Mammary epithelial cell (primary cell): ENCODE data around the gene RPS5.

Source experiments
- EZH2 ChIP-seq: IDR thresholded peaks from 2 replicates; pipeline ENCODE4 v1.6.1; 2012; ENCODE audit warnings: low read length, inconsistent platforms, borderline replicate concordance
- TF ChIP-seq, protein P1 (sequence below), 2 donors: IDR thresholded peaks in 1 of 2; conservative IDR thresholded peaks in 1 of 2; 2 replicates each; pipeline ENCODE4 v1.5.1; 2011 to 2012; ENCODE audit warnings: inconsistent platforms in 2 of 2, low read length in 2 of 2, mild to moderate bottlenecking in 2 of 2, control low read depth in 1 of 2, low read depth in 1 of 2; ENCODE audit not compliant: insufficient read depth in 1 of 2; ENCODE audit errors: extremely low read depth in 1 of 2

DNA sequence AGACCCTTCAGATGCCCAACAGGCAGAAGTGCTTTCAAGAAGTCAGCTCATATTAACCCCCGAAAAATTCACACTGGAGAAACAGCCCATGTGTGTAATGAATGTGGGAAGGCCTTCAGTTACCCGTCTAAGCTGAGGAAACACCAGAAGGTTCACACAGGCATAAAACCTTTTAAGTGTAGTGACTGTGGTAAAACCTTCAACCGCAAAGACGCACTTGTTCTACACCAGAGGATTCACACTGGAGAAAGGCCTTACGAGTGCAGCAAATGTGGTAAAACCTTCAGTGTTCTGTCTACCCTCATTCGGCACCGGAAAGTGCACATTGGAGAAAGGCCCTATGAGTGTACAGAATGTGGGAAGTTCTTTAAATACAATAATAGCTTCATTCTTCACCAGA is 30.0 kb downstream of the RPS5 start:
- TF ChIP-seq, protein P1, sequence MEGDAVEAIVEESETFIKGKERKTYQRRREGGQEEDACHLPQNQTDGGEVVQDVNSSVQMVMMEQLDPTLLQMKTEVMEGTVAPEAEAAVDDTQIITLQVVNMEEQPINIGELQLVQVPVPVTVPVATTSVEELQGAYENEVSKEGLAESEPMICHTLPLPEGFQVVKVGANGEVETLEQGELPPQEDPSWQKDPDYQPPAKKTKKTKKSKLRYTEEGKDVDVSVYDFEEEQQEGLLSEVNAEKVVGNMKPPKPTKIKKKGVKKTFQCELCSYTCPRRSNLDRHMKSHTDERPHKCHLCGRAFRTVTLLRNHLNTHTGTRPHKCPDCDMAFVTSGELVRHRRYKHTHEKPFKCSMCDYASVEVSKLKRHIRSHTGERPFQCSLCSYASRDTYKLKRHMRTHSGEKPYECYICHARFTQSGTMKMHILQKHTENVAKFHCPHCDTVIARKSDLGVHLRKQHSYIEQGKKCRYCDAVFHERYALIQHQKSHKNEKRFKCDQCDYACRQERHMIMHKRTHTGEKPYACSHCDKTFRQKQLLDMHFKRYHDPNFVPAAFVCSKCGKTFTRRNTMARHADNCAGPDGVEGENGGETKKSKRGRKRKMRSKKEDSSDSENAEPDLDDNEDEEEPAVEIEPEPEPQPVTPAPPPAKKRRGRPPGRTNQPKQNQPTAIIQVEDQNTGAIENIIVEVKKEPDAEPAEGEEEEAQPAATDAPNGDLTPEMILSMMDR (conservative IDR thresholded peaks at IDR 0.05 in 1 of 2, IDR thresholded peaks at IDR 0.05 in 1 of 2; ENCODE audit: extremely low read depth in 1 of 2, insufficient read depth in 1 of 2, low read depth in 1 of 2, low read length in 2 of 2): no peak
- no peak for TF ChIP-seq EZH2
